Measurements from ENCODE around the gene NUDT14.

The NUDT14 gene

DNA sequence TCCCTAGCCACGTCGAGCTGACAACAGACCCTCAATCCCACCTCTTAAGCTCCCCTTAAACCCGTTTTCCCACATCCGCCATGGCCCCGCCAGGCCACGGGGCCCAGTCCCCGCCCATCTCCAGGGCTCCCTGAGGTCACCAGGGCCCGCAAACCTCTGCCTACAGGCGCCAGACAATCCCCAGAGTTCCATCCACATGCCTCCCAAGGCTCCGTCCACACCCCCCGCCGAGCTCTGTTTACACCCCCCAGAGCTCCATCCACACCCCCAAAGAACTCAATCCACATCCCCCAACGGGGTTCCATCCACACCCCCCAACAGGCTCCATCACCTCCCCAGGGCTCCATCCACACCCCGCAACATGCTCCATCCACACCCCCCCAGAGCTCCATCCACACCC is 21.8 kb downstream of the NUDT14 start:
- no peak for DNase-seq (ENCODE audit: low read depth in 3 of 3)

DNA sequence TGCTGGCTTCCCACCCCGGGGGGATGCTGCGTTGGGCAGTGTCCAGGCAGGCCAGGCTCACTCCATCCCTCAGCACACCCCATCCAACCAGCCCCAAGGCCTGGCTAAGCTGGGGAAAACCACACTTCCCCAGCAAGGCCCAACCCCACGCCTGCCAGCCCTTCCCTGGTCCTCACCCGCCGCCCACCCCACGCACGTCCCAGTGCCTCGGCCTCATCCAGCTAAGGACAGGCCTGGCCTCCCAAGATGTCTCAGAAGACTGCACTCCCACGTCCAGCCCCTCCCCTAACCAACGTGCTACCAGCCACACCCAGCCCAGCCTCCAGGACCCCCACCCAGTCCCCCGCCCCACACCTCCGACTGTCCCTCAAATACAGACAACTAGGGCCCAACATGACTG is 22.3 kb downstream of the NUDT14 start:
- no peak for DNase-seq (ENCODE audit: low read depth in 3 of 3)

DNA sequence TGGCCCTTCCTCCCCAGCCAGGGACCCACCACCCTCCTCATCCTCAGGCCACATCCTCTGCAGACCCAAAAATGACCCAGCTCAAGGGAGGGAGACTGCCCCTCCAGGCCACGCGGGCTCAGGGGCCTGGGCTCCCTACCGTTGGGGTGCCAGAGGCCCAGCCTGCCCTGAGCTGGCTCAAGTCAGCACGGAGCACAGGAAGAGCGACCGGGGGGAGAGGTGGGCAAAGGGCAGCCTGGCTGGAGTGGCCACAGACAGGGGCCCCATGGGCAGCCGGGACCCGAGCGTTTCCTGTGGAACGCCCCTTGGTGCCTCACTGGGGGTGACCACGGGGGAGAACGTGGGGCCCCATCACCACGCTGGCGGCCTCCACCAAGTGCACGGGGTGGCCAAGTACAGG is 23.2 kb downstream of the NUDT14 start:
- DNase-seq (ENCODE audit: low read depth in 3 of 3) = no peak

DNA sequence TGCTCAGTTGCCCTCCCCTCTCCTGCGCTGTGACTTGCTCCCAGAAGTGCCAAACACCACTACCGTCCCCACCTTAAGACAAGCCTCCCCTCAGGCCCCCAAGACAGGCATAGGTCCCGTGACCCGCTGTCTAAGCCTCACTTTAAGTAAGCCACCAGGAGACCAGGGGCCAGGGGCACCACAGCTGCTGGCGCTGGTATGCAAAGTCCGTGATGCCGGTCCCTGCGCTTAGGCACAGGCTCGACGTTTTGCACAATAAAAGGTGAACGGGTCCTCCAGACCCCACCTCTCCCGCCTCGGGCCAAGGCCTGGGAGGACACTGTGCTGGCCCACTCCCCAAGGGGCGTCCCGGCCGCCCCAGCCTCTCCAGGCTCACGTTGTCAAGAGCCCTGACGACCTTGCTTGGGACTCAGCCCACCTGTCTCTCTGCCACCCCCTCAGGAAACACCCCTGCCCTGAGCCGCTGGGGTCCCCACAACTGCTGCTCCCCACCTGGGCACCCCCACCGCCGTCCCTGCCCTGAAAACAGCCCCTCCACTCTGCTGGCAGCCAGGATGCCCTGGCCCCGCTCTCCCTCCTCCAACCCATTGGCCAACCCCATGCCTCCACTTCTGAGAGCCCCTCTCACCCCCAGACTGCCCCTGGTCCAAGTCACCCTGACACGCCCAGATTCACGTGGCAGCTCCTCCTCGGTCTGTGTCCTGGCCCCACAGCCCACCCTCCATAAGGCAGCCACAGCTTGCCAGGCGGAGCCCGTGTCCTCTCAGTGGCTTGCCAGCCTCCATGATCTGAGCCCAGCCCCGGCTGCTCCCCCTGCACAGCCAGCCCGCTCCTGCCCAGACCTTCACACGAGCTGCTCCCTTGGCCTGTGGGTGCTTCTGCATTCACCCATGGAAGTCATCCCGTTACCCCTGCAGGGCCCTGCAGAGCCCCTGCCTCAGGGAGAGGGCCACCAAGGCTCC is 24.4 kb downstream of the NUDT14 start:
- DNase-seq (ENCODE audit: low read depth in 3 of 3) = no peak

DNA sequence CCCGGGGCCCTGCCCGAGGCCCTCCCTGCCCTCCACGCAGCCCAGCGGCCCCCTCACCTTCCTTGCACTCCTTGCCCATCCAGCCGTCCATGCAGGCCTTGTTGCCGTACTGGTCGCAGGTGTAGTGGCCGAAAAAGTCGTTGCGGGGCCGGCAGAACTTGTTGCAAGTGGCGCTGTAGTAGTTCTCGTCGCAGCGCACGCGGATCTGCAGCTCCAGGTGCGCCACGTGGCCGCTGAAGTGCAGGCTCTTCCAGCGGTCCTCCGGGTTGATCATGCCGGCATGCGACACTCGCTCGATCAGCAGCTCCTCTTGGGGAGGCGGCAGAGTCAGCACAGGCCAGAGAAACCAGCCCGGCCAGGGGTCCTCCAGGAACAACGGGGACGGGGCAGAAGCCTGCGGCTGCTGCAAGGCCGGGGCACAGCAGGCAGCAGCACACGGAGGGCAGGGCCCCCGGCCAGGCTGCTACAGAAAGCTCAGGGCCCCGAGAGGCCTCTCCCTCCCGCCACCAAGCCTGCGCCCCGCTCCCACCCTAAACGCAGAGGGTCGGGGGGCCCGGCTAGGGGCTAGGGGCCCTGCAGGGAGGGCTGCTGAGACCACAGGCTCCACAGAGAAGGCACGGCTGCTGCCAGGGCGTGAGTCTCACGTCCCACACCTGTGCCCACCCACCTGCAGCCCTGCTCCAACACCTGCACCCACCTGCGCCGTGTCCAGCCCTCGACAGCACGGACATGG is 25.3 kb downstream of the NUDT14 start:
- no peak for DNase-seq (ENCODE audit: low read depth in 3 of 3)

DNA sequence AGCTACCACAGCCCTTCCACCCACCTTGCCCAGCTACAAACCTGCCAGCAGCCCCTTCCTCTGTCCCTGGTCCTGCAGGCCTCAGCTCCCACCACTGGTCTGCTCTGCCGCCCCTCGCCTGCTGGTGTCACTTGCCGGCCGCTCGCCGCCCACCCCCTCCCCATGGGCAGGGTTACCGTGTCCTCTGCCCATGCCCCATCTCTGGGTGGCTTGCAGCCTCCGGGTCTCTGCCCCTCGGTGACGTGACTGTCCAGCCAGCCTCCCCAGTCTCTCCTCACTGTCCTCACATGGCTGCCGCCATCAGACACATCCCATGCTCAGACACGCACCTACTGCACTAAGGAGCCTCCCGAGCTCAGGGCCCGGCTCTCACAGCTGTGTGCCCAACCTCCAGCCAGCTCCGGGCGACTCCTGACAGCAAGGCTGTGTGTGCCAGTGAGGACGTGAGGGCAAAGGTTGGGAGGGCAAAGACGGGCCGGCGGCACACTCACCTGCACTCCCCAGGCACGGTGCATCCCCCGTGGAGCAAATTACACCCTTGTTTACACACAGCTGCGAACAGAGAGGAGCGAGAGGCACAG is 26.0 kb downstream of the NUDT14 start:
- DNase-seq (ENCODE audit: low read depth in 3 of 3) = no peak

DNA sequence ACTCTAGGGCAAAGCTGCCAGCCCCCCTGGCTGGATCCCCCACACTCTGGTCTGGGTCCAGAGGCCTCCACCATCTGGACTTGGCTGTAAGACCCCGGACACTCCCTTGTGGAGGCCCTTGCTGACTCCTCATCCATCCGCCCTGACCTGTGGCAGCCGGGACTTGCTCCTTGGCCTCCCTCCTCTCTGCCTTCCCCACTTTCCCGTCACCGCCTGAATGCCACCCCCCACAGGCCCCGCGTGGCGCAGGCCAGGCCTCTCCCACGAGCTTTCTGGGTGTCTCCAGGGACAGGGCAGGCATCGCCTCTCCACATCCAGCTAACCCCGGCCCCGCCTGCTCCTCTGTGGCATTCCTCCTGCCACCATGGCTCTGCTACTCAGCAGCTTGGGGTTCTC is 26.6 kb downstream of the NUDT14 start:
- no peak for DNase-seq (ENCODE audit: low read depth in 3 of 3)

DNA sequence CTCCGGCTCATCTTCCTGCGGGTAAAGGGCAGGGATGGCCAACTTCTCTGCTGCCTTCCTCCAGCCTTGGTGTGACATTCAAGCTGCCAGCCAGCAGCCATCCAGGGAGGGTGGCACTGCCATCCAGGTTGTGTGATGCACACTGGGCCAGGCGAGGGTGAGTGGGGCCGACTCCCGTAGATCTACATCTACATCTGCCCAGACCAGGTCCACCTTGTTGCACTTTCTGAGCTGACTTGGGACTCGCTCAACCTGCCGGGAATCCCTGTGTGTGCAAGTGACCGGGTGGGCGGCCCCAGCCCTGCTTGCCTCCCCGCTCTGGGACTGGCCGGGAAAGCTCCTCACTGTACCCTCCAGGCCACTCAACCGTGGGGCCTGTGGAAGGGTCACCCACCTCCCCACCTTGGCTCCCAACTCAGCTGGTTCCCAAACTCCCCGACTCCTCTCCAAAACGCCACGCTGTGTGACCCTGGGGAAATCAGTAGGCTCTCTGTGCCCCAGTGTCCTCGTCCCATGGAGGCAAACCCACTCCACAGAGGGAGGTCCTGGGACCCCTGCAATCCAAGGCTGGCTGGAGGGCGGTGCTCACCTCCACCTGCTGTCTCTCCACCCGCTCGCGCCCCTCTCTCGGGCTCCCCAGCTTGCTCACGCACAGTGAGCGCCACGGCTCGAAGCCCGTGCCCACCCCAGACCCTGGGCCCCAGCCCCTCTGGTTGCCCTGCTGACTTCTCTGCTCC is 27.2 kb downstream of the NUDT14 start:
- DNase-seq (ENCODE audit: low read depth in 3 of 3) = no peak

DNA sequence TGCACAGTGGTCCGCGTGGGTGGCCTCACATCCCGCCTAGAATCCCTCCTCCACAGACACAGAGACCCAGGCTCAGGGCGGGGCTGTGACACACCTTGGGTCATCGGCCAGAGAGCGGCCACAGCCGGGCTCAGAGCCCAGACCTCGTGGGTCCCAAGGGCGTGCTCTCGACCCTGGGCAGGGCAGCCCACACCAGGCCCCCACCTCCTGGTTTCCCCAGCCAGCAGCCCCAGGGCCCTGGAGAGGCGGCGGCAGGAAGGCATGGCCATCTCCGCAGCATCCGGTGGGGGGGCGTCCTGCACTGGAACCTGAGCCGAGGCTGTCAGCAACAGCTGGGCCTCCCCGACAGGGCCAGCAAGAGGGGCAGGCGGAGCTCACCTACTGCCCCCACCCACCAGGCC is 27.8 kb downstream of the NUDT14 start:
- DNase-seq (ENCODE audit: low read depth in 3 of 3) = no peak

DNA sequence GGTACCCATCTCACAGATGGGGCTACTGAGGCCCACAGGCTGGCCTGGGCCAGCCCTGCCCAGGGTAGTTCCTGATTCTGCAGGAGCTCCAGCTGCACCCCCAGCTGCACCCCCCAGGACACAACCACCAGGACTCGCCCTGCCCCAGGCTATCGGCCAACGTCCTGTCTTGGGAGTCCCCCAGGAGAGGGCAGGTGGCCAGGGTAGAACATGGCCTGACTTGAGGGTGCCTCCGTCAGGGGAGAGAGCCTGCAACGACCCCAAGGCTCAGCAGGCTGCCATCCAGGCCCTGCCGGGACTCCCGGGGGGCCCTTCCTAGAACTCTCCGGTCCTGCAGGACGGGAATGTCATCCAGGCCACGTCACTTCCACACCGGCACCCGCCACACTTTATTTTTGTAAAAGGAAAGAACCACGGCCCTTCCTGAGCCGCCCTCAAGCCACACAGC is 28.3 kb downstream of the NUDT14 start:
- no peak for DNase-seq (ENCODE audit: low read depth in 3 of 3)

DNA sequence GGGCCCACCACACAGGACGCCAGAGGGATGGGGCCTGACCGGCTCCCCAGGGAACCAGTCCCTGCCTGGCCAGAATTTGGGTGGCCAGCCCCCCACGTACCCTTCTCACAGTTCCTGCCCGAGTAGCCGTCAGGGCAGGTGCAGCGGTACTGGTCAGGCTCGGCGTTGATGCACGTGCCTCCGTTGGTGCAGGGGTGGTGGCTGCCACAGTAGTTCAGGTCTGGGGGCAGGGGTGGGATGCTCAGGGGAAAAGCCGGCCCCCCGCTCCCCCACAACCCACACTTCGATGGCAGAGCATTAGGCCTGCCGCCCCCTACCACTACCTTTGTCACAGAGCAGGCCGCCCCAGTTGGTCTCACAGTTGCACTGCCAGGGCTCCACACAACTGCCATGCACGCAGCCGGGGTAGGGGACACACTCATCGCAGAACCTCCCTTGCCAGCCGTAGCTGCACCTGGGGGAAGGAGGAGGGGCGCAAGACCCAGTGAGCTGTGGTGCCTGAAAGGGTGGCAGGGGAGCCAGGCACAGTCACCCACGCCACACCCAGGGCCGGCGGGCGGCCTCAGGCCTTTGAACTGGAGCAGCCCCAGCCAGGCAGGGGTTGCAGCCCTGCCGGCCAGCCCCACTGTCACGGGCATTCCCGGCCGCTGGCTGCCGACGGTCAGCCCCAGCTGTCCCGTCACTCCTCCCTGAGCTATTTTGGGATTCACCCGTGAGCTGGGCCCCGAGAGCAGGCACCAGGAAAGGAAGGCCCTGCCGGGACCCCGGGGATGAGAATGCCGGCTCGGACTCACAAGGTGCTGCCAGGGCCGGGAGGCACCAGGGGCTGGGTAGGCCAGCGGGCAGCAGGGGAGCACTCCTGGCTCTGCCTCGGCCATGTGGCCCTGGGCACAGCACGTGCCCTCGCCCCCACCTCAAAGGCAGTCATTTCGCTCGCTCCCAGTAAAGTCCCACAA is 29.0 kb downstream of the NUDT14 start:
- DNase-seq (ENCODE audit: low read depth in 3 of 3) = no peak

DNA sequence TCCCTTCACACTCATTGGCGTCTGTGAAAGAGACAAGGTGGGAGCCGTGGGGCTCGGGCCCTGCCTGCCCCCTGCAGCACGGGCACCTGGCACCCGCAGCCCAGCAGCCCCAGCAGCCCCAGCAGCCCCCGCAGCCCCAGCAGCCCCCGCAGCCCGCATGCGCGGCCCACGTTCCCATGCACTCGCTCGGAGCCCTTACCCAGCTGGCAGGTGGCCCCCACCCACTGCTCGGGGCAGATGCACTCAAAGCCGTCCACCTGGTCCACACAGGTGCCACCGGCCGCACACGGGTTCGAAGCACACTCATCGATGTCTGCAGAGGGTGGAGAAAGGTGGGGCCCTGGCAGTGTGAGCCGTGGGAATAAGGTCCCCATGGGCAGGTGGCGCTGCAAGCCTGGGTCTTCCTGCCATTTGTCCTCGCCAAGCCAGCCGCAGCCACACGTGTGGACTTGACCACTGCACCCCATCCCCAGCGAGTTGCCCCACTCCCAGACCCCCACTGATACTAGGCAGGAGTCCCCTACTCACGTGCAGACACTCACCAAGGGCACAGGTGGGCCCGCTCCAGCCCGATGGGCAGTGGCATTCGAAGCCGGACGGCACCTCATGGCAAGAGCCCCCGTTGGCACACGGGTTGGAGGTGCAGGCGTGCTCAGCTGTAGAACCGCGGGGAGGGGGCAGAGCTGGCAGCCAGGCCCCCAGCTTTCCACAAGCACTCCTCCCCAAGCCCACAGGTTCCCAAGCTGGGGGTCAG is 29.9 kb downstream of the NUDT14 start:
- DNase-seq (ENCODE audit: low read depth in 3 of 3) = no peak

DNA sequence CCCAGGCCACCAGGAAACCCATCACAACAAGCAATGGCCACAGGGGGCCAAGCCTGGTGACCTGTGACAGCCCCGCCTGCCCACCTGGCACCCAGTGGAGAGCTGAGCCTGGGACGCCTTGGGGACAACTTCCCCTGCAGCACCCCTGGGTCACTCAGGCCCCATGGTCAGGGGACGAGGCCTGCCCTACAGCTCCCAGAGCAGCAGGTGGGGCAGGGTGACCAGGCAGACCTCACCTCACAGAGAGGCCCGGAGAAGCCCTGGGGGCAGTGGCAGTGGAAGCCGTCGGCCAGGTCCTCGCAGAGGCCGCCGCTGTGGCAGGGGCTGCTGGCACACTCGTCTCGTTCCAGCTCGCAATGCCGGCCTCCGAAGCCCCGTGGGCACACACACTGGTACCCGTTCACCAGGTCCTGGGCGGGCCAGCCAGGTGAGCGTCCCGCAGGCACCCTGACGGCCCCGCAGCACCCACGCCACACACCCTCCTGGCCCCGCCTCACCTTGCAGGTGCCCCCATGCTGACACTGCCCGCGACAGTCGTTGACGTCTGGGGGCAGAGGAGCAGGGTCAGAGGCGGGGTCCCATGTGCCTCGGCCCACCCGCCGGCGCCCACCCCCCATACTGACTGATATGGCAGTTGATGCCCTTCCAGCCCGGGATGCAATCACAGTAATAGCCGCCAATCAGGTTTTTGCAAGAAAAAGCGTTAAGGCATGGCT is 30.6 kb downstream of the NUDT14 start:
- no peak for DNase-seq (ENCODE audit: low read depth in 3 of 3)

DNA sequence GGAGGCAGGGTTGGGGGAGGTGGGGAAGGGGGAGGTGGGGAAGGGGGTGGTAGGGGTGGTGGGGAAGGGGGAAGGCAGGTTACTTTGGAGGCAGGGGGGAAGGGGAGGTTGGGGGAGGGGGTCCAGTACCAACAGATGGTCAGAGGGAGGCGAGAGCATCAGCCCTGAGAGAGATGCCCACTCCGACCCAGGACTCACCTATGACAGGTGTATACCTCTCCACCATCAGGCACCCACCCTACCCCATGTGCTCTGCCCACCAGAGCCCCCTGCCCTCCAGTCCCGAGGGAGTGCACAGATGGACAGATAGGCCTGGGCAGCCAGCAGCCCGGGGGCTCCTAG is 31.1 kb downstream of the NUDT14 start:
- DNase-seq (ENCODE audit: low read depth in 3 of 3) = no peak

DNA sequence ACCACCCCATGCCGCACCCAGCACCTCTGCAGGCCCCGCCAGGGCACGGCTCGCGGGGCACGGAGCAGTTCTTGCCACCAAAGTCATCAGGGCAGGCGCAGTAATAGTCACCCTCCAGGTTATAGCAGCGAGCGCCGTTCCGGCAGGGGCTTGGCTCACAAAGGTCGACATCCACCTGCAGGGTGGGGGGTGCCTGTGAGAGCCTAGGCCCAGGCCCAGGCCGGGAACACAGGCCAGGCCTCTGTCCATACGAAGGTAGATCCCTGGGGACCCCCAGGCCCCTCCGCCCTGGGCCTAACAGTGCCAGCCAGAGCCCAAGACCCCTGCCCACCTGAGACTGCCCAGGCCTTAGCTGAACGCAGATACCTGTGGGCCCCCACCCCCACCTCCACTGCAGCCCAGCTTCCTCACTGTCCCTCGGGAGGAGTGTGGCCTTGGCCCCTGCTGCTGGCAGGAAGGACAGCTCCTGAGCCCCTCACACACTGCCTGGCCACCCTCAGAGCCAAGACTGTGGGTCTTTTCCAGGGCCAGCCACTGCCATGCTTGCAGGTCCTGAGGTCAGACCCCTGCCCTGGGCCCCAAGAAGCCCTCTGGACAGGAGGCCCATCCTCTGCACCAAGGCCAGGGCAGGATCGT is 31.8 kb downstream of the NUDT14 start:
- DNase-seq (ENCODE audit: low read depth in 3 of 3) = no peak

DNA sequence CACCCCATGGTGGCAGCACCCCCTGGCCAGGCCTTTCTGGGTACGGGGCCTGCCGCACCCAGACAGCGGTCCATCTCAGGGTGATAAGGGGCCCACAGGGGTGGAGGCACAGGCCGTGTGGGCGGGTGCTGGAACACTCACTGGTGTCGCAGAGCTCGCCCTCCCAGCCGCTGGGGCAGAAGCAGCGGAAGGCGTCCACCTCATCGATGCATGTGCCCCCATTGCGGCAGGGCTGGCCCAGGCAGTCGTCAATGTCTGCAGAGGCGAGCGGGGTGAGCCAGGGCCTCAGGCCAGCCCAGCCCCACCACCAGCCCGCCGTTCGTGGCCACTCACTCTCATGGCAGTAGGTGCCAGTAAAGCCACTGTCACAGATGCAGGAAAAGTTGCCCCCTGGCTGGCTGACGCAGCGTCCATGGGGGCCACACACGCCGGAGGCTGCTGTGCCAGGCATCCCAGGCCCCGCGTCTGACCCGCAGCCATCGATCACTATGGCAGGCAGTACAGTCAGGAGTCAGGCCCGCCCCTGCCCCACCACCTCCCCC is 32.4 kb downstream of the NUDT14 start:
- DNase-seq (ENCODE audit: low read depth in 3 of 3) = no peak

DNA sequence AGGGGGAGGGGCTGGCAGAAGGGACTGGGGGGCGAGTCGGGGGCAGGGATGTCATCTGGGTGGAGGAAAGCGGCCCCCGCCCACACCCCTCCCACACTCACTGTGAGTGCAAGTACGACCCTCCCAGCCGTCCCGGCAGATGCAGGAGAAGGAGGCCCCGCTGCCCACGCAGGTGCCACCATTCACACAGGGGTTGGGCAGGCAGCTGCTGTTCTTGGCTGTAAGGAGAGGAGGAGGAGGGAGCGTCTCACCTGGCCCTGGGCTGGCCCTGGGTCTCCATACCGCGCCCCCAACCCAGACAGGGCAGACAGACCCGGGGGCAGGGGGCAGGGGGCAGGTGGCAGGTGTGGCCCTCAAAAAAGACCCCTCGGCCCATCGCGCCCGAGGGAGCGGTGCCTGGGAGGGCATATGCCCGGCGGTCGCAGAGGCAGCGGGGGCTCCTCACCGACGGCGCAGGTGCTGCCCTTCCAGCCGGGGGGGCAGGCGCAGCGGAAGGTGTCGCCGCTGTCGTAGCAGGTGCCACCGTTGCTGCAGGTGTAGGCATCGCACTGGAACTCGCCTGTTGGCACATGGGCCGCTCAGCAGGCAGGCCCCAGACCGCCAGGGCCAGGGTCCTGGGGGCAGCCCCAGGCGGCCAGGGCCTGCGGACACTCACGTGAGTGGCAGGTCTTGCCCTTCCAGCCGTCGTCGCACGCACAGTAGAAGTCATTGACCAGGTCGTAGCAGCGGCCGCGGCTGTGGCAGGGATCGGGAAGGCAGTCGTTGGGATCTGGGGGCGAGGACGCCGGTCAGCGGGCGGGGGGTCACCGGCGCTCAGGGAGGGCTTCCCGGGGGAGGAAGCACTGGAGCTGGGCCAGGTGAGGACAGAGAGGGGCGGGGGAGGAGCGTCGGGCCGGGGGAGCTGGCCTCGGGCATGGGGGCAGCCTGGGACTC is 33.2 kb downstream of the NUDT14 start:
- no peak for DNase-seq (ENCODE audit: low read depth in 3 of 3)

Measured in stimulated activated CD4-positive, alpha-beta T cell treated with anti-CD3 and anti-CD28 coated beads, TNF-alpha, amount 100 ng/mL, for 24 hours (primary cell).